ENCODE measurements around the gene NR1H4. TPM values are rescaled to one million over a fixed set of nuclear protein-coding genes. Genes with fewer than 3 reads are reported as not detected.

The NR1H4 gene
- total and polyA plus RNA-seq, 2 experiments from 2014 or later = not detected

DNA sequence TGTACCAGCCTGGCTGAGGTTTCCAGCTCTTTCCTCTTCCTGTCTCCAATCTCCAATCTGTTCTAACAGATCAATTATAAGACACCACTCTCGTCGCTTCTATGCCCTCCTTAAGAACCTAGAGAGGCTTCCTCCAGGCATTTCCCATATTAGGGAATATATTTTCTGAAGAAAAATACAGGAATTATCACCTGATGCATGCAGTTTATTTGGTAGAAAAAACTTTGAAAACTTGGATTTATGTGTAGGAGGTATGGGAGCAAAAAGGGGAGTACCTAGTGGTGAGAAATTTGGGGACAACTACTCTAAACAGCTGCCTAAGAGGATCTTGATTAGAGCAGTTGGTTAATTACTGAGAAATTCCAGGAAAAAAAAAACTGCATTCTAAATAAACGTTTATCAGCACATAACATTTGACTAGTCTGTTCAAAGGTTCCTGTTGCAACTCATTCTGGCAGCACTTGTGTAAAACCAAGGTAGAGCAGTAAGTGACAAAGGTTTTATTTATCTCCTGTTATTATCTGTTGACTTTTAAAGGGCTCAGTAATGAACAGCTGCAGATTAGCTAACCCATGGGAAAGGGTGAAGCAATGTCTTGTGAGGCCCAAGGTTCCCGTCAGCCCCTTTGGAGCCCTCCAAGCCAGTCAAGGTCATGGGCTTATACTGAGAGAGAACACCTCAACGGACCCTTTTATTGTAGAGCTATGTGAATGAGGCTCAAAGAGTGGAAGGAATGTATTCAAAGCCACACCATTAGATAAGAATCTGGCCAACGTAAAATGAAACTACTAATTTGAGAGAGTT lies 36.4 kb upstream of the NR1H4 start:
- H4K20me1 ChIP-seq (replicated peaks; ENCODE audit: insufficient read depth) = no peaks in the 10 kb centered on the region
- H3K9me2 ChIP-seq (ENCODE audit: insufficient read depth) = peaks cover 5% of the 10 kb centered on the region; the same call in 1 of the 2 replicates
- H3K36me3 ChIP-seq (ENCODE audit: insufficient read depth) = no peaks in the 10 kb centered on the region
- H3K4me3 ChIP-seq = no peak overlapping the region
- H3K79me2 ChIP-seq (replicated peaks; ENCODE audit: insufficient read depth) = no peaks in the 10 kb centered on the region
- H3K4me2 ChIP-seq = no peak overlapping the region
- Mint-ChIP-seq H3K36me3 (ENCODE audit: low read depth) (no peaks in the 10 kb centered on the region), H3K4me1 (no peaks in the 10 kb centered on the region), H3K4me3 (no peak overlapping the region), H3K27ac (no peak overlapping the region), H3K27me3 (ENCODE audit: insufficient read depth, low read depth, poor library complexity) (no peaks in the 10 kb centered on the region), H3K9me3 (no peaks in the 10 kb centered on the region)
- DNase-seq (ENCODE audit: low spot score) (no peak), ATAC-seq (no peak)
- no peaks in the 10 kb centered on the region for H3K4me1 ChIP-seq (ENCODE audit: insufficient read depth)
- no peak overlapping the region for H3K27ac ChIP-seq (ENCODE audit: low read depth)
- H3K27me3 ChIP-seq (ENCODE audit: insufficient read depth) = no peaks in the 10 kb centered on the region
- H2AFZ ChIP-seq = peak overlapping the region; percentile 63; the same call in 1 of the 2 replicates
- TF ChIP-seq EZH2phosphoT487 (IDR thresholded peaks at IDR 0.05; ENCODE audit: unreplicated experiment) (no peak), NANOG (IDR thresholded peaks at IDR 0.05; ENCODE audit: borderline replicate concordance) (no peak), ZNF331 (CRISPR knock-in tag; IDR thresholded peaks at IDR 0.05; ENCODE audit: low read depth) (no peak), JUNB (IDR thresholded peaks at IDR 0.05; ENCODE audit: unreplicated experiment) (no peak), STAT1 (IDR thresholded peaks at IDR 0.05; ENCODE audit: unreplicated experiment) (no peak)
- TF ChIP-seq, protein P1, sequence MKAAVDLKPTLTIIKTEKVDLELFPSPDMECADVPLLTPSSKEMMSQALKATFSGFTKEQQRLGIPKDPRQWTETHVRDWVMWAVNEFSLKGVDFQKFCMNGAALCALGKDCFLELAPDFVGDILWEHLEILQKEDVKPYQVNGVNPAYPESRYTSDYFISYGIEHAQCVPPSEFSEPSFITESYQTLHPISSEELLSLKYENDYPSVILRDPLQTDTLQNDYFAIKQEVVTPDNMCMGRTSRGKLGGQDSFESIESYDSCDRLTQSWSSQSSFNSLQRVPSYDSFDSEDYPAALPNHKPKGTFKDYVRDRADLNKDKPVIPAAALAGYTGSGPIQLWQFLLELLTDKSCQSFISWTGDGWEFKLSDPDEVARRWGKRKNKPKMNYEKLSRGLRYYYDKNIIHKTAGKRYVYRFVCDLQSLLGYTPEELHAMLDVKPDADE (IDR thresholded peaks at IDR 0.05) = no peak
- no peaks in the 10 kb centered on the region for H3F3A ChIP-seq (replicated peaks; ENCODE audit: low read depth)

DNA sequence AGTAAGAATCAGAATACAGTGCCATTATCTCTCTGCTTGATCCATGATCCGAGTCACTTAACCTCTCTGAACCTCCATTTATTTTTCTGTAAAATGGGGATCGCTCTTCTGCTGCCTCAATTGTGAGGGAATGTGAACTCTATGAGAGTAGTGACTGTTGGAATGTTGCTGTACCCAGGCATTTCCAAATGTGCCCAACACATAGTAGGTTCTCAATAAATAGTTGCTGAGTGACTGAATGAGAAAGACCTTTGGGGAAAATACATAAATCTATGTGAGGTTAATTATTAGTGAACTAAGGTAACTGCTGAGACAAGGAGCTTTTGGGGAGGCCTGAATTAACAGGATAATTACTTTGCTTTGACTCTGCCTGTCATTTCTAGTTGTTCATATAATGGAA lies 33.9 kb upstream of the NR1H4 start:
- Histone ChIP-seq H3K79me2 (replicated peaks; ENCODE audit: insufficient read depth) (no peaks in the 10 kb centered on the region), H3K4me1 (ENCODE audit: insufficient read depth) (no peaks in the 10 kb centered on the region), H4K20me1 (replicated peaks; ENCODE audit: insufficient read depth) (no peaks in the 10 kb centered on the region), H3K36me3 (ENCODE audit: insufficient read depth) (no peaks in the 10 kb centered on the region), H3K27me3 (ENCODE audit: insufficient read depth) (no peaks in the 10 kb centered on the region), H3K4me2 (no peak overlapping the region), H3K27ac (ENCODE audit: low read depth) (no peak overlapping the region), H3F3A (replicated peaks; ENCODE audit: low read depth) (no peaks in the 10 kb centered on the region), H3K4me3 (no peak overlapping the region), H3K9me2 (ENCODE audit: insufficient read depth) (no peaks in the 10 kb centered on the region), H2AFZ (peak overlapping the region; percentile 69; the same call in 1 of the 2 replicates)
- Mint-ChIP-seq H3K4me1 (no peaks in the 10 kb centered on the region), H3K9me3 (no peaks in the 10 kb centered on the region), H3K4me3 (no peak overlapping the region), H3K27ac (no peak overlapping the region), H3K36me3 (ENCODE audit: low read depth) (no peaks in the 10 kb centered on the region), H3K27me3 (ENCODE audit: insufficient read depth, low read depth, poor library complexity) (no peaks in the 10 kb centered on the region)
- ATAC-seq (no peak), DNase-seq (ENCODE audit: low spot score) (no peak)
- TF ChIP-seq, protein P1 (IDR thresholded peaks at IDR 0.05) = no peak
- no peak for TF ChIP-seq POLR2AphosphoS5 (IDR thresholded peaks at IDR 0.05; ENCODE audit: low read depth)
- no peak for TF ChIP-seq STAT1 (IDR thresholded peaks at IDR 0.05; ENCODE audit: unreplicated experiment)
- TF ChIP-seq NANOG (IDR thresholded peaks at IDR 0.05; ENCODE audit: borderline replicate concordance) = no peak
- no peak for TF ChIP-seq JUNB (IDR thresholded peaks at IDR 0.05; ENCODE audit: unreplicated experiment)
- TF ChIP-seq, protein P2, sequence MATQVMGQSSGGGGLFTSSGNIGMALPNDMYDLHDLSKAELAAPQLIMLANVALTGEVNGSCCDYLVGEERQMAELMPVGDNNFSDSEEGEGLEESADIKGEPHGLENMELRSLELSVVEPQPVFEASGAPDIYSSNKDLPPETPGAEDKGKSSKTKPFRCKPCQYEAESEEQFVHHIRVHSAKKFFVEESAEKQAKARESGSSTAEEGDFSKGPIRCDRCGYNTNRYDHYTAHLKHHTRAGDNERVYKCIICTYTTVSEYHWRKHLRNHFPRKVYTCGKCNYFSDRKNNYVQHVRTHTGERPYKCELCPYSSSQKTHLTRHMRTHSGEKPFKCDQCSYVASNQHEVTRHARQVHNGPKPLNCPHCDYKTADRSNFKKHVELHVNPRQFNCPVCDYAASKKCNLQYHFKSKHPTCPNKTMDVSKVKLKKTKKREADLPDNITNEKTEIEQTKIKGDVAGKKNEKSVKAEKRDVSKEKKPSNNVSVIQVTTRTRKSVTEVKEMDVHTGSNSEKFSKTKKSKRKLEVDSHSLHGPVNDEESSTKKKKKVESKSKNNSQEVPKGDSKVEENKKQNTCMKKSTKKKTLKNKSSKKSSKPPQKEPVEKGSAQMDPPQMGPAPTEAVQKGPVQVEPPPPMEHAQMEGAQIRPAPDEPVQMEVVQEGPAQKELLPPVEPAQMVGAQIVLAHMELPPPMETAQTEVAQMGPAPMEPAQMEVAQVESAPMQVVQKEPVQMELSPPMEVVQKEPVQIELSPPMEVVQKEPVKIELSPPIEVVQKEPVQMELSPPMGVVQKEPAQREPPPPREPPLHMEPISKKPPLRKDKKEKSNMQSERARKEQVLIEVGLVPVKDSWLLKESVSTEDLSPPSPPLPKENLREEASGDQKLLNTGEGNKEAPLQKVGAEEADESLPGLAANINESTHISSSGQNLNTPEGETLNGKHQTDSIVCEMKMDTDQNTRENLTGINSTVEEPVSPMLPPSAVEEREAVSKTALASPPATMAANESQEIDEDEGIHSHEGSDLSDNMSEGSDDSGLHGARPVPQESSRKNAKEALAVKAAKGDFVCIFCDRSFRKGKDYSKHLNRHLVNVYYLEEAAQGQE (IDR thresholded peaks at IDR 0.05; ENCODE audit: unreplicated experiment) = no peak
- no peak for TF ChIP-seq ZNF331 (CRISPR knock-in tag; IDR thresholded peaks at IDR 0.05; ENCODE audit: low read depth)
